HepG2 (cell line): Measurements from ENCODE around the gene SYNGR4. TPM values are rescaled to one million over a fixed set of nuclear protein-coding genes. Genes with fewer than 3 reads are reported as not detected.

Source experiments
- CAMTA2 ChIP-seq: sonication (generic); formaldehyde crosslinking; IDR thresholded peaks from 2 replicates; pipeline ENCODE4 v1.4.0; 2020; ENCODE audit warnings: mild to moderate bottlenecking, missing genetic modification reagents, borderline replicate concordance
- HNRNPH1 ChIP-seq: fragments of 200-400 bp; formaldehyde crosslinking; optimal IDR thresholded peaks from 2 replicates; pipeline ENCODE3; 2017; ENCODE audit warnings: mild to moderate bottlenecking, low read depth, low read length
- KAT8 ChIP-seq: IDR thresholded peaks from 2 replicates; pipeline ENCODE4 v1.6.1; 2016; ENCODE audit warnings: missing genetic modification reagents, missing compliant biosample characterization
- KLF6 ChIP-seq: IDR thresholded peaks from 2 replicates; pipeline ENCODE4 v1.8.0; 2016; ENCODE audit warnings: missing biosample characterization, missing genetic modification reagents
- PAF1 ChIP-seq: IDR thresholded peaks from 2 replicates; pipeline ENCODE4 v1.6.1; 2016; ENCODE audit warnings: missing genetic modification reagents, missing compliant biosample characterization
- PAX8 ChIP-seq: sonication (generic); formaldehyde crosslinking; IDR thresholded peaks from 2 replicates; pipeline ENCODE4 v1.8.0; 2022; ENCODE audit warnings: mild to moderate bottlenecking, missing genetic modification reagents, borderline replicate concordance
- PRPF4 ChIP-seq: fragments of 200-400 bp; formaldehyde crosslinking; IDR thresholded peaks from 2 replicates; pipeline ENCODE4 v1.6.1; 2016; ENCODE audit warnings: low read length, low read depth; ENCODE audit not compliant: poor library complexity, severe bottlenecking
- PTBP1 ChIP-seq: fragments of 200-400 bp; formaldehyde crosslinking; IDR thresholded peaks from 2 replicates; pipeline ENCODE4 v1.6.1; 2018; ENCODE audit warnings: low read length, low read depth; ENCODE audit not compliant: poor library complexity, severe bottlenecking
- RARA ChIP-seq: IDR thresholded peaks from 2 replicates; pipeline ENCODE4 v1.6.1; 2016; ENCODE audit warnings: missing genetic modification reagents, missing compliant biosample characterization
- SRF ChIP-seq: IDR thresholded peaks from 2 replicates; pipeline ENCODE4 v1.6.1; 2011; ENCODE audit warnings: mild to moderate bottlenecking, low read depth, low read length, moderate library complexity
- TBX3 ChIP-seq: fragments of 450-650 bp; IDR thresholded peaks from 2 replicates; pipeline ENCODE4 v1.6.1; 2017; ENCODE audit warnings: antibody characterized with exemption, mild to moderate bottlenecking, inconsistent platforms, borderline replicate concordance
- ZNF138 ChIP-seq: sonication (generic); formaldehyde crosslinking; IDR thresholded peaks from 2 replicates; pipeline ENCODE4 v1.5.0; 2020; ENCODE audit warnings: mild to moderate bottlenecking, low read depth, missing genetic modification reagents
- ZNF234 ChIP-seq: sonication (generic); formaldehyde crosslinking; conservative IDR thresholded peaks from 2 replicates; pipeline ENCODE4 v1.5.1; 2020; ENCODE audit warnings: mild to moderate bottlenecking, missing genetic modification reagents
- ZNF451 ChIP-seq: sonication (generic); formaldehyde crosslinking; IDR thresholded peaks from 2 replicates; pipeline ENCODE4 v1.5.0; 2020; ENCODE audit warnings: mild to moderate bottlenecking, missing genetic modification reagents
- ZNF564 ChIP-seq: sonication (generic); formaldehyde crosslinking; IDR thresholded peaks from 2 replicates; pipeline ENCODE4 v1.8.1; 2023; ENCODE audit warnings: mild to moderate bottlenecking, missing genetic modification reagents
- ZNF614 ChIP-seq: IDR thresholded peaks from 2 replicates; pipeline ENCODE4 v1.6.1; 2018; ENCODE audit warnings: missing biosample characterization, missing genetic modification reagents, inconsistent platforms, borderline replicate concordance
- ZNF615 ChIP-seq: sonication (generic); formaldehyde crosslinking; IDR thresholded peaks from 2 replicates; pipeline ENCODE4 v1.5.0; 2020; ENCODE audit warnings: mild to moderate bottlenecking, missing genetic modification reagents, borderline replicate concordance
- ZNF724P ChIP-seq: sonication (generic); formaldehyde crosslinking; IDR thresholded peaks from 2 replicates; pipeline ENCODE4 v1.8.0; 2022; ENCODE audit warnings: missing genetic modification reagents, borderline replicate concordance
- ZNF747 ChIP-seq: sonication (generic); formaldehyde crosslinking; IDR thresholded peaks from 2 replicates; pipeline ENCODE4 v1.8.1; 2023; ENCODE audit warnings: missing genetic modification reagents, mild to moderate bottlenecking, borderline replicate concordance
- ZNF792 ChIP-seq: IDR thresholded peaks from 2 replicates; pipeline ENCODE4 v1.6.1; 2016
- polyA plus RNA-seq, 8 experiments: library from polyadenylated mRNA; depleted of rRNA in 3 of 8; stranded (reverse) in 7 of 8; unstranded in 1 of 8; fragments of >200 nt; fragmentation: Illumina TruSeq in 4 of 8; extraction: Trizol in 4 of 8; gene quantifications; 2 replicates each; pipeline versions ENCODE4 v1.2.1 to v1.2.3, GENCODE V29; 2011 to 2016; ENCODE audit warnings: low read depth in 4 of 8, missing spikeins in 1 of 8, mixed read lengths in 1 of 8; ENCODE audit not compliant: insufficient read depth in 1 of 8
- total RNA-seq, 5 experiments: library from RNA; depleted of rRNA; stranded (reverse); fragments of >200 nt; fragmentation: Illumina TruSeq; extraction: Trizol; gene quantifications; 2 replicates each; pipeline ENCODE4 v1.2.3, GENCODE V29; 2016; ENCODE audit warnings: low read depth in 1 of 5
- TF ChIP-seq, protein P1 (sequence below): sonication (generic); formaldehyde crosslinking; conservative IDR thresholded peaks from 2 replicates; pipeline ENCODE4 v1.8.0; 2022; ENCODE audit warnings: missing genetic modification reagents
- TF ChIP-seq, protein P2 (sequence below): sonication (generic); formaldehyde crosslinking; IDR thresholded peaks from 2 replicates; pipeline ENCODE4 v1.5.0; 2020; ENCODE audit warnings: mild to moderate bottlenecking, missing genetic modification reagents
- TF ChIP-seq, protein P3 (sequence below): sonication (generic); formaldehyde crosslinking; IDR thresholded peaks from 2 replicates; pipeline ENCODE4 v1.8.0; 2023; ENCODE audit warnings: mild to moderate bottlenecking, missing genetic modification reagents
- TF ChIP-seq, protein P4 (sequence below): sonication (generic); formaldehyde crosslinking; IDR thresholded peaks from 2 replicates; pipeline ENCODE4 v1.4.0; 2020; ENCODE audit warnings: missing genetic modification reagents

SYNGR4 gene
- total and polyA plus RNA-seq, 2 of the 13 experiments (the other 11 are each of a cell fraction or from before 2014, with no cell fraction given): not detected

DNA sequence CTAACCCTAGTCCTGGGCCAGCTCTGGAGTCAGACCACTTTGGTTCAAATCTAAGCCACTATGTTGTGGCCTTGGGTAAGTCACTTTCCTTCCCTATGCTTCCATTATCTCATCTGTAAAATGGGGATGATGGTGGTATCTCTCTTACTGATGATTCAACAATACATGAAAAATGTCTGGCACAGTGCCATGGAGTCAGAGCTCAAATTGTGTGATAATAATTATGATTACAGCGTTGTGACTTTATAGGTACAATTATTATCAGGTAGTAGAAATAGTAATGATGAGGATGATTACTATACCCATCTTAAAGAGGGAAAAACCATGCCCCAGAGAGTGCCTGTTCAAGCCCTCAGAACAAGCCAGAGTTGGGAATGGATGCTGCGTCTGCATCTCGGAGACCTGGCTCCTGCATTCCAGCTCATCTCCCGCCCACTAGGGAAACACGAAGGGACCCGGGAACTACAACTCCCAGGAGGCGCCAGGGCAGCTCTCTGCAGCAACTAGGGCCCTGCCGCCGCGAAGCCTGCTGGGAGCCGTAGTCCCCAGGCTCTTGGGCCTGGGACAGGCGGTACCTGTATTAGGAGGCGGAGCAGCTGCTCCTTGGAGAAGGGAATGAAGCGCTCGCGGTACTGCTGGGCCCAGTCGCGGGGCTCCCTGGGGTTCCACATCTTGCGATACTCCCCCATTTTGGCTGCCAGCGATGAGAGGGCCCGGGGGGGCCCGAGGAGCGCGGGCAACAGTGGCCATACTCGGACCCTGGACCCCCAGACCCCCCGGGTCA lies 1.3 kb upstream of the SYNGR4 start (continued):
- TF ChIP-seq PAF1 (no peak), KLF6 (no peak), ZNF747 (no peak), TBX3 (no peak), KAT8 (no peak), ZNF138 (CRISPR knock-in tag) (no peak), ZNF792 (CRISPR knock-in tag) (0 out of 2 replicates have a peak, but pooled peaks have one; percentile 8), ZNF234 (CRISPR knock-in tag) (no peak), ZNF615 (no peak), ZNF451 (no peak), HNRNPH1 (no peak), SRF (no peak), RARA (CRISPR knock-in tag) (no peak), ZNF614 (CRISPR knock-in tag) (0 out of 2 replicates have a peak, but pooled peaks have one; percentile 12), PTBP1 (no peak), ZNF564 (CRISPR knock-in tag) (no peak), PAX8 (CRISPR knock-in tag) (no peak), ZNF724P (CRISPR knock-in tag) (no peak), CAMTA2 (CRISPR knock-in tag) (no peak), PRPF4 (no peak)
- TF ChIP-seq, protein P1, sequence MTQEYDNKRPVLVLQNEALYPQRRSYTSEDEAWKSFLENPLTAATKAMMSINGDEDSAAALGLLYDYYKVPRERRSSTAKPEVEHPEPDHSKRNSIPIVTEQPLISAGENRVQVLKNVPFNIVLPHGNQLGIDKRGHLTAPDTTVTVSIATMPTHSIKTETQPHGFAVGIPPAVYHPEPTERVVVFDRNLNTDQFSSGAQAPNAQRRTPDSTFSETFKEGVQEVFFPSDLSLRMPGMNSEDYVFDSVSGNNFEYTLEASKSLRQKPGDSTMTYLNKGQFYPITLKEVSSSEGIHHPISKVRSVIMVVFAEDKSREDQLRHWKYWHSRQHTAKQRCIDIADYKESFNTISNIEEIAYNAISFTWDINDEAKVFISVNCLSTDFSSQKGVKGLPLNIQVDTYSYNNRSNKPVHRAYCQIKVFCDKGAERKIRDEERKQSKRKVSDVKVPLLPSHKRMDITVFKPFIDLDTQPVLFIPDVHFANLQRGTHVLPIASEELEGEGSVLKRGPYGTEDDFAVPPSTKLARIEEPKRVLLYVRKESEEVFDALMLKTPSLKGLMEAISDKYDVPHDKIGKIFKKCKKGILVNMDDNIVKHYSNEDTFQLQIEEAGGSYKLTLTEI (CRISPR knock-in tag): no peak
- TF ChIP-seq, protein P2, sequence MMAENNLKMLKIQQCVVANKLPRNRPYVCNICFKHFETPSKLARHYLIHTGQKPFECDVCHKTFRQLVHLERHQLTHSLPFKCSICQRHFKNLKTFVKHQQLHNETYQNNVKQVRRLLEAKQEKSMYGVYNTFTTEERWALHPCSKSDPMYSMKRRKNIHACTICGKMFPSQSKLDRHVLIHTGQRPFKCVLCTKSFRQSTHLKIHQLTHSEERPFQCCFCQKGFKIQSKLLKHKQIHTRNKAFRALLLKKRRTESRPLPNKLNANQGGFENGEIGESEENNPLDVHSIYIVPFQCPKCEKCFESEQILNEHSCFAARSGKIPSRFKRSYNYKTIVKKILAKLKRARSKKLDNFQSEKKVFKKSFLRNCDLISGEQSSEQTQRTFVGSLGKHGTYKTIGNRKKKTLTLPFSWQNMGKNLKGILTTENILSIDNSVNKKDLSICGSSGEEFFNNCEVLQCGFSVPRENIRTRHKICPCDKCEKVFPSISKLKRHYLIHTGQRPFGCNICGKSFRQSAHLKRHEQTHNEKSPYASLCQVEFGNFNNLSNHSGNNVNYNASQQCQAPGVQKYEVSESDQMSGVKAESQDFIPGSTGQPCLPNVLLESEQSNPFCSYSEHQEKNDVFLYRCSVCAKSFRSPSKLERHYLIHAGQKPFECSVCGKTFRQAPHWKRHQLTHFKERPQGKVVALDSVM (CRISPR knock-in tag): no peak
- TF ChIP-seq, protein P3, sequence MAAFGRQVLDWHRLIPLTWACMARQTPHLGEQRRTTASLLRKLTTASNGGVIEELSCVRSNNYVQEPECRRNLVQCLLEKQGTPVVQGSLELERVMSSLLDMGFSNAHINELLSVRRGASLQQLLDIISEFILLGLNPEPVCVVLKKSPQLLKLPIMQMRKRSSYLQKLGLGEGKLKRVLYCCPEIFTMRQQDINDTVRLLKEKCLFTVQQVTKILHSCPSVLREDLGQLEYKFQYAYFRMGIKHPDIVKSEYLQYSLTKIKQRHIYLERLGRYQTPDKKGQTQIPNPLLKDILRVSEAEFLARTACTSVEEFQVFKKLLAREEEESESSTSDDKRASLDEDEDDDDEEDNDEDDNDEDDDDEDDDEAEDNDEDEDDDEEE (CRISPR knock-in tag): no peak
- TF ChIP-seq, protein P4, sequence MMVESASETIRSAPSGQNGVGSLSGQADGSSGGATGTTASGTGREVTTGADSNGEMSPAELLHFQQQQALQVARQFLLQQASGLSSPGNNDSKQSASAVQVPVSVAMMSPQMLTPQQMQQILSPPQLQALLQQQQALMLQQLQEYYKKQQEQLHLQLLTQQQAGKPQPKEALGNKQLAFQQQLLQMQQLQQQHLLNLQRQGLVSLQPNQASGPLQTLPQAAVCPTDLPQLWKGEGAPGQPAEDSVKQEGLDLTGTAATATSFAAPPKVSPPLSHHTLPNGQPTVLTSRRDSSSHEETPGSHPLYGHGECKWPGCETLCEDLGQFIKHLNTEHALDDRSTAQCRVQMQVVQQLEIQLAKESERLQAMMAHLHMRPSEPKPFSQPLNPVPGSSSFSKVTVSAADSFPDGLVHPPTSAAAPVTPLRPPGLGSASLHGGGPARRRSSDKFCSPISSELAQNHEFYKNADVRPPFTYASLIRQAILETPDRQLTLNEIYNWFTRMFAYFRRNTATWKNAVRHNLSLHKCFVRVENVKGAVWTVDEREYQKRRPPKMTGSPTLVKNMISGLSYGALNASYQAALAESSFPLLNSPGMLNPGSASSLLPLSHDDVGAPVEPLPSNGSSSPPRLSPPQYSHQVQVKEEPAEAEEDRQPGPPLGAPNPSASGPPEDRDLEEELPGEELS: no peak
